ENCODE data around the gene RGS9.
A peak's percentile ranks its signal among the peaks of the same experiment; 100 is the strongest.

RGS9 gene

DNA sequence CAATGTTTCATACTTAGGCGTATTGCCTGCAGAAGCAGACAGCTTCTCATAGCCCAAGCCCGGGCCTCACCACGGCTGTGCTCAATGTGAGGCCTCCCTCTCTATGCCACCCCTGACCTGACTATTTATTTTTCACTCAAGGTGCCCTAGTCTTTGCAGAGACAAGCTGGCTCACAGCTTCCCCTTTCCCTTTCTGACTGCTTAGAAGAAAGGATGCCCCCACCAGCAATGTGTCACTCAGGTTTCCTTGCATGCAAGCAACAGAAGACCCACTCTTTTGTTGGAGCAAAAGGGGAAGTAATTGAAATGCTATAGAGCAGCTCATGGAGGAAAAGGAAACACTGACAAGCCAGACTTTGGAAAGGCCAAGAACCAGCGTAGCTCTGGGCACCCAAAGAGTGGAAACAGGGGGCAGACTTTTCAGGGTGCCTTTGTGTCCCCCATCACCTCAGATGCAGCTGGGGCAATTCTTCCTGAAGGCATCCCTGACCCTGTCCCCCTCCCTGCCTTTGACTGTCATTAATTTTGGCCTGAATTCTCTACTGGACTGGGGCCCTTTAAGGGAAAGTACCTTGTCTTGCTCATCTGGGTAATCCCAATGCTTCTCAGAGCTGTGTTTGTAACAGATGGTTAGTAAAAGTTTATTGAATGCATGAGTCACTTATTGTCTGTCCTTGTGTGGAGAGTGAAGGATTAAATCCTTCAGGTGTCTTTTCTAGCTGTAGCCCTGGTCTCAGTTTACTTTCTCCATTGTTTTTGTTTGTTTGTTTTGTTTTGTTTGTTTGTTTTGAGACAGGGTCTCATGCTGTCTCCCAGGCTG is 17.8 kb downstream of the RGS9 start:
- Histone ChIP-seq H3K27ac (ENCODE audit: low read length) (no peak overlapping the region), H3K4me3 (ENCODE audit: low read length) (no peak overlapping the region), H3K4me2 (ENCODE audit: low read depth, low read length) (peak overlapping the region; percentile 53; the same call in 1 of the 2 replicates), H3K79me2 (ENCODE audit: low read length) (no peaks in the 10 kb centered on the region), H4K20me1 (ENCODE audit: insufficient read depth, low read length) (no peaks in the 10 kb centered on the region), H3K4me1 (ENCODE audit: low read length) (peaks cover 14% of the 10 kb centered on the region), H2AFZ (ENCODE audit: low read length) (no peak overlapping the region), H3F3A (ENCODE audit: insufficient read depth, low read length) (no peaks in the 10 kb centered on the region), H3K36me3 (replicated peaks; ENCODE audit: insufficient read depth, low read length) (no peaks in the 10 kb centered on the region), H3K9me2 (replicated peaks; ENCODE audit: insufficient read depth, low read length) (no peaks in the 10 kb centered on the region), H3K9me3 (replicated peaks; ENCODE audit: insufficient read depth, low read length) (no peaks in the 10 kb centered on the region), H3K27me3 (replicated peaks; ENCODE audit: insufficient read depth, low read length) (no peaks in the 10 kb centered on the region), H3K9ac (ENCODE audit: low read length) (no peak overlapping the region)
- TF ChIP-seq, protein P1, sequence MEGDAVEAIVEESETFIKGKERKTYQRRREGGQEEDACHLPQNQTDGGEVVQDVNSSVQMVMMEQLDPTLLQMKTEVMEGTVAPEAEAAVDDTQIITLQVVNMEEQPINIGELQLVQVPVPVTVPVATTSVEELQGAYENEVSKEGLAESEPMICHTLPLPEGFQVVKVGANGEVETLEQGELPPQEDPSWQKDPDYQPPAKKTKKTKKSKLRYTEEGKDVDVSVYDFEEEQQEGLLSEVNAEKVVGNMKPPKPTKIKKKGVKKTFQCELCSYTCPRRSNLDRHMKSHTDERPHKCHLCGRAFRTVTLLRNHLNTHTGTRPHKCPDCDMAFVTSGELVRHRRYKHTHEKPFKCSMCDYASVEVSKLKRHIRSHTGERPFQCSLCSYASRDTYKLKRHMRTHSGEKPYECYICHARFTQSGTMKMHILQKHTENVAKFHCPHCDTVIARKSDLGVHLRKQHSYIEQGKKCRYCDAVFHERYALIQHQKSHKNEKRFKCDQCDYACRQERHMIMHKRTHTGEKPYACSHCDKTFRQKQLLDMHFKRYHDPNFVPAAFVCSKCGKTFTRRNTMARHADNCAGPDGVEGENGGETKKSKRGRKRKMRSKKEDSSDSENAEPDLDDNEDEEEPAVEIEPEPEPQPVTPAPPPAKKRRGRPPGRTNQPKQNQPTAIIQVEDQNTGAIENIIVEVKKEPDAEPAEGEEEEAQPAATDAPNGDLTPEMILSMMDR (IDR thresholded peaks at IDR 0.05; ENCODE audit: low read length), result no peak
- TF ChIP-seq EZH2phosphoT487 (IDR thresholded peaks at IDR 0.05; ENCODE audit: low read length) (no peak), EZH2 (optimal IDR thresholded peaks at IDR 0.05; ENCODE audit: low read depth, low read length) (no peak)
- peak; percentile 53 for DNase-seq

DNA sequence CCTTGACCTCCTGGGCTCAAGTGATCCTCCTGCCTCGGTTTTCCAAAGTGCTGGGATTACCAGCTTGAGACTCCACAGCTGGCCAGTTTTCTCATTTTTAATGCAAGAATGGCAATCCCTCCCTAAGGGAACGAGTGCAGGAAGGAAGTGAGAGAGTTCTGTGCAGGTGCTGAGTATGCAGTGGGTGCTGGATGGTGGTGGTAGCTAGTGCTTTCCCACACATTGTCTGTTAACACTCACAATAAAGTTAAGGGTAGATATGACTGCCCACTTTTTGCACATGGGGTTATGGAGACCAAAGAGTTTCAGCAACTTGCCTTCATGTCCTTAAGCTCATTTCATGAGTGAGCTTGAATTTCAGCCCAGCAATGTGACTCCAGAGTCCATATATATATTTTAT is 18.5 kb downstream of the RGS9 start:
- DNase-seq, result no peak
- H3K27me3 ChIP-seq (replicated peaks; ENCODE audit: insufficient read depth, low read length), result no peaks in the 10 kb centered on the region
- peaks cover 14% of the 10 kb centered on the region for H3K4me1 ChIP-seq (ENCODE audit: low read length)
- H2AFZ ChIP-seq (ENCODE audit: low read length), result no peak overlapping the region
- no peak overlapping the region for H3K27ac ChIP-seq (ENCODE audit: low read length)
- H3K9me2 ChIP-seq (replicated peaks; ENCODE audit: insufficient read depth, low read length), result no peaks in the 10 kb centered on the region
- H3K4me3 ChIP-seq (ENCODE audit: low read length), result no peak overlapping the region
- H3K36me3 ChIP-seq (replicated peaks; ENCODE audit: insufficient read depth, low read length), result no peaks in the 10 kb centered on the region
- H3K9ac ChIP-seq (ENCODE audit: low read length), result no peak overlapping the region
- H3K79me2 ChIP-seq (ENCODE audit: low read length), result no peaks in the 10 kb centered on the region
- H3K4me2 ChIP-seq (ENCODE audit: low read depth, low read length), result peak overlapping the region; percentile 53; the same call in 1 of the 2 replicates
- no peaks in the 10 kb centered on the region for H4K20me1 ChIP-seq (ENCODE audit: insufficient read depth, low read length)
- TF ChIP-seq, protein P1 (IDR thresholded peaks at IDR 0.05; ENCODE audit: low read length), result no peak
- TF ChIP-seq EZH2 (optimal IDR thresholded peaks at IDR 0.05; ENCODE audit: low read depth, low read length) (no peak), EZH2phosphoT487 (IDR thresholded peaks at IDR 0.05; ENCODE audit: low read length) (no peak)
- no peaks in the 10 kb centered on the region for H3F3A ChIP-seq (ENCODE audit: insufficient read depth, low read length)
- H3K9me3 ChIP-seq (replicated peaks; ENCODE audit: insufficient read depth, low read length), result no peaks in the 10 kb centered on the region

DNA sequence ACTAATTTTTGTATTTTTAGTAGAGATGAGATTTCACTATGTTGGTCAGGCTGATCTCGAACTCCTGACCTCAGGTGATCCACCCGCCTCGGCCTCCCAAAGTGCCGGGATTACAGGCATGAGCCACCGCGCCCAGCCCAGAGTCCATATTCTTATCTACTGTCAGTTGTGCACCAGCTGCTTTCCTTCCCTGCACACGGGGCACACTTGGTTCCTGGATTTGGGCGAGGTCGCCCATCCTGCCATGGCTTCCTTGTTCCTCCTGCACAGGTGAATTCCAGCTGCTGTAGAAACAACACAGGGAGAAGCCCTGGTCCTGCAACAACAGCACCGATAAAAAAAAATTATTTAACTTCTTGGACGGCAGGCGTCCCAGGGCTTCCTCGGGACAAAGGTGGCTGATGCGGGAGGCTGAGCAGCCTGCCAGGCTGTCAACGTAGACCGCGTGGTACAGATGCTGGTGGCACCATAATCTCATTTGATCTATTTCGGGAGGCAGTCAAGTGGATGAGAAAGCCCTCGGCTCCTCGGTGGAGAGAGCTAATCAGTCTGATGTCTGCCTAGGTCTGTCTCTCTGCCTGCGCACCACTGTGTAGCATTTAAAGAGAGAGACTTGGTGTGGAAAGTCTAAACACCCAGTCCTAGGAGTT is 19.1 kb downstream of the RGS9 start:
- Histone ChIP-seq H3K4me2 (ENCODE audit: low read depth, low read length) (no peak overlapping the region), H3F3A (ENCODE audit: insufficient read depth, low read length) (no peaks in the 10 kb centered on the region), H3K27ac (ENCODE audit: low read length) (no peak overlapping the region), H2AFZ (ENCODE audit: low read length) (no peak overlapping the region), H3K9me2 (replicated peaks; ENCODE audit: insufficient read depth, low read length) (no peaks in the 10 kb centered on the region), H3K27me3 (replicated peaks; ENCODE audit: insufficient read depth, low read length) (no peaks in the 10 kb centered on the region), H3K9ac (ENCODE audit: low read length) (no peak overlapping the region), H4K20me1 (ENCODE audit: insufficient read depth, low read length) (no peaks in the 10 kb centered on the region), H3K36me3 (replicated peaks; ENCODE audit: insufficient read depth, low read length) (no peaks in the 10 kb centered on the region), H3K4me3 (ENCODE audit: low read length) (no peak overlapping the region), H3K79me2 (ENCODE audit: low read length) (no peaks in the 10 kb centered on the region), H3K4me1 (ENCODE audit: low read length) (peaks cover 14% of the 10 kb centered on the region), H3K9me3 (replicated peaks; ENCODE audit: insufficient read depth, low read length) (no peaks in the 10 kb centered on the region)
- TF ChIP-seq EZH2 (optimal IDR thresholded peaks at IDR 0.05; ENCODE audit: low read depth, low read length) (no peak), EZH2phosphoT487 (IDR thresholded peaks at IDR 0.05; ENCODE audit: low read length) (no peak)
- TF ChIP-seq, protein P1 (IDR thresholded peaks at IDR 0.05; ENCODE audit: low read length), result no peak
- DNase-seq, result no peak

Measured in MM.1S (cell line).